Embryonic facial prominence (tissue), 1 donor: Measurements from ENCODE around the gene SCAMP2.

Source experiments
- DNase-seq: peaks from one replicate; pipeline ENCODE4 v3.0.0-alpha.2; 2016; ENCODE audit errors: extremely low spot score

The SCAMP2 gene

DNA sequence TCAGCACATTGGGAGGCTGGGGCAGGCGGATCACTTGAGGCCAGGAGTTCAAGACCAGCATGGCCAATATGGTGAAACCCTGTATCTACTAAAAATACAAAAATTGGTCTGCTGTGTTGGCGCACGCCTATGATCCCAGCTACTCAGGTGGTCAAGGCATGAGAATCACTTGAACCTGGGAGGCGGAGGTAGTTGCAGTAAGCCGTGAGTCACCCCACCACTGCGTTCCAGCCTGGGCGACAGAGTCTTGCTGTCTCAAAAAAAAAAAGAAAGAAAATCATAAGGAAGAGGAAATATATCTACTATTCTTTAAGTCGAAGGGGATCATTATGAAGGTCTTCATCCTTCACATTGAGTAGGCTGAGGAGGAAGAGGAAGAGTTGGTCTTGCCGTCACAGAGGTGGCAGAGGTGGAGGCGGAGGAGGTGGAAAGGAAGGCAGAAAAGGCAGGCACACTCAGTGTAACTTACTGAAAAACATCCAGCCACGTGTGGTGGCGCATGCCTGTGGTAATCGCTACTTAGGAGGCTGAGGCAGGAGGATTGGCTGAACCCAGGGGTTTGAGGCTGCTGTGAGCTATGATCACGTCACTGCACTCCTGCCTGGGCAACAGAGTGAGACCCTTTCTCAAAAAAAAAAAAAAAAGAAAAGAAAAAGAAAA is 77.1 kb downstream of the SCAMP2 start:
- DNase-seq, result no peak

DNA sequence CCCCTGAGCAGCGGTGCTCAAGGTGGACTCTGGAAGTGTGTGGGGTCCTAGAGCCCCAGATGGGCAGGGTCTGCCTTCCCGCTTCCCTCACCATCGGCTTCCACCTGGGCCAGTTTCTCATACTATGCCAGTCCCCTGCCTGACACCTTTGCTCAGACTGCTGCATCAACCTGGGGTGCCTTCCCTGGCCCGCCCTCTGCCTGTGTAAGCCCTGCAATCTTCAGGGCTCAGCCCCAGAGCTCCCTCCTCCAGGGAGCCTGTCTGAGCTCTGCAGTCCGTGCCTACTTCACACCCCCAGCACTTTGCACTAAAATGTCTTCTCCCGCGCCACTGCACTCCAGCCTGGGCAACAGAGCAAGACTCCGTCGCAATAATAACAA is 78.2 kb downstream of the SCAMP2 start:
- DNase-seq, result no peak

GRCh38 chr15:74794248-74794969 is 78.8 kb downstream of the SCAMP2 start:
- no peak for DNase-seq
